Osteocyte (in vitro differentiated cells): ENCODE data around the gene HLCS. TPM values are rescaled to one million over a fixed set of nuclear protein-coding genes. Genes with fewer than 3 reads are reported as not detected.

Source experiments
- DNase-seq: peaks from one replicate; pipeline ENCODE4 v3.0.0; 2021; ENCODE audit warnings: mixed read lengths; ENCODE audit not compliant: unreplicated experiment; ENCODE audit errors: extremely low spot score
- H3K27ac Mint-ChIP-seq: one replicate; pipeline ENCODE4 v1.8.0; 2021; ENCODE audit warnings: mild to moderate bottlenecking, mixed read lengths; ENCODE audit not compliant: unreplicated experiment
- H3K27me3 Mint-ChIP-seq: one replicate; pipeline ENCODE4 v1.8.0; 2021; ENCODE audit warnings: mixed read lengths; ENCODE audit not compliant: unreplicated experiment
- H3K36me3 Mint-ChIP-seq: one replicate; pipeline ENCODE4 v1.8.0; 2021; ENCODE audit warnings: mixed read lengths; ENCODE audit not compliant: unreplicated experiment
- H3K4me1 Mint-ChIP-seq: one replicate; pipeline ENCODE4 v1.8.0; 2021; ENCODE audit warnings: mixed read lengths; ENCODE audit not compliant: unreplicated experiment
- H3K4me3 Mint-ChIP-seq: one replicate; pipeline ENCODE4 v1.8.0; 2021; ENCODE audit warnings: mild to moderate bottlenecking, moderate library complexity, mixed read lengths; ENCODE audit not compliant: unreplicated experiment
- H3K9me3 Mint-ChIP-seq: one replicate; pipeline ENCODE4 v1.8.0; 2021; ENCODE audit warnings: mixed read lengths; ENCODE audit not compliant: unreplicated experiment
- CTCF ChIP-seq: fragments of 200-600 bp; sonication (generic); IDR thresholded peaks from 2 replicates; pipeline ENCODE4 v1.5.0; 2021; ENCODE audit warnings: antibody characterized with exemption, mild to moderate bottlenecking, moderate library complexity
- total RNA-seq: library from RNA; stranded (reverse); gene quantifications from 2 replicates; pipeline ENCODE4 v1.2.1, GENCODE V29; 2021

HLCS gene
- total RNA-seq, 1 donor from 2014 or later = 26.7 TPM

- no peaks in the 10 kb centered on the region for H3K27me3 Mint-ChIP-seq
Observed at GRCh38 chr21:36879827-36880226, 86.6 kb downstream of the HLCS start.

GRCh38 chr21:36877741-36878140 lies 88.7 kb downstream of the HLCS start:
- no peak for DNase-seq
- H3K4me3 Mint-ChIP-seq = no peak overlapping the region
- peaks cover 20% of the 10 kb centered on the region for H3K36me3 Mint-ChIP-seq
- H3K27ac Mint-ChIP-seq = no peak overlapping the region
- TF ChIP-seq CTCF = no peak
- peaks cover 22% of the 10 kb centered on the region for H3K9me3 Mint-ChIP-seq
- no peaks in the 10 kb centered on the region for H3K27me3 Mint-ChIP-seq
- peaks cover 22% of the 10 kb centered on the region for H3K4me1 Mint-ChIP-seq

More at GRCh38 chr21:36879827-36880226, 86.6 kb downstream of the HLCS start:
- TF ChIP-seq CTCF = no peak
- Mint-ChIP-seq H3K4me1 (peaks cover 18% of the 10 kb centered on the region), H3K36me3 (peaks cover 31% of the 10 kb centered on the region), H3K27ac (no peak overlapping the region), H3K4me3 (no peak overlapping the region), H3K9me3 (peaks cover 28% of the 10 kb centered on the region)
- DNase-seq = no peak

- Mint-ChIP-seq H3K27me3 (no peaks in the 10 kb centered on the region), H3K9me3 (peaks cover 22% of the 10 kb centered on the region), H3K27ac (no peak overlapping the region), H3K4me3 (no peak overlapping the region), H3K4me1 (peaks cover 9% of the 10 kb centered on the region), H3K36me3 (peaks cover 19% of the 10 kb centered on the region)
- DNase-seq = no peak
- TF ChIP-seq CTCF = no peak
Observed at GRCh38 chr21:36874665-36875064, 91.8 kb downstream of the HLCS start.

- no peak for TF ChIP-seq CTCF
- Mint-ChIP-seq H3K27me3 (no peaks in the 10 kb centered on the region), H3K27ac (no peak overlapping the region), H3K4me1 (peaks cover 7% of the 10 kb centered on the region), H3K9me3 (peaks cover 21% of the 10 kb centered on the region), H3K4me3 (no peak overlapping the region), H3K36me3 (peaks cover 22% of the 10 kb centered on the region)
- no peak for DNase-seq
Observed at GRCh38 chr21:36873513-36873912, 93.0 kb downstream of the HLCS start.

- no peak overlapping the region for H3K4me3 Mint-ChIP-seq
- peaks cover 33% of the 10 kb centered on the region for H3K4me1 Mint-ChIP-seq
- H3K9me3 Mint-ChIP-seq = no peaks in the 10 kb centered on the region
- H3K27ac Mint-ChIP-seq = no peak overlapping the region
- no peak for DNase-seq
- no peak for TF ChIP-seq CTCF
- H3K36me3 Mint-ChIP-seq = peaks cover 6% of the 10 kb centered on the region
- no peaks in the 10 kb centered on the region for H3K27me3 Mint-ChIP-seq
Observed at GRCh38 chr21:36867291-36867905, 99.1 kb downstream of the HLCS start.
